Thyroid gland (tissue), 4 donors: ENCODE data around the gene SLC29A3.

ENCODE experiments used
- POLR2A ChIP-seq, 2 donors: fragments of 450-650 bp; IDR thresholded peaks; one replicate each; pipeline ENCODE4 v1.6.1; 2017; ENCODE audit warnings: antibody characterized with exemption in 2 of 2, mild to moderate bottlenecking in 2 of 2, moderate library complexity in 1 of 2
- TF ChIP-seq, protein P1 (sequence below), 6 experiments: fragments of 200-600 bp in 3 of 6; fragments of 450-650 bp in 3 of 6; sonication (generic) in 3 of 6; IDR thresholded peaks; one replicate each; pipeline ENCODE4 v1.5.1; 2016 to 2019; ENCODE audit warnings: antibody characterized with exemption in 6 of 6, mild to moderate bottlenecking in 2 of 6, inconsistent platforms in 1 of 6, moderate library complexity in 1 of 6

DNA sequence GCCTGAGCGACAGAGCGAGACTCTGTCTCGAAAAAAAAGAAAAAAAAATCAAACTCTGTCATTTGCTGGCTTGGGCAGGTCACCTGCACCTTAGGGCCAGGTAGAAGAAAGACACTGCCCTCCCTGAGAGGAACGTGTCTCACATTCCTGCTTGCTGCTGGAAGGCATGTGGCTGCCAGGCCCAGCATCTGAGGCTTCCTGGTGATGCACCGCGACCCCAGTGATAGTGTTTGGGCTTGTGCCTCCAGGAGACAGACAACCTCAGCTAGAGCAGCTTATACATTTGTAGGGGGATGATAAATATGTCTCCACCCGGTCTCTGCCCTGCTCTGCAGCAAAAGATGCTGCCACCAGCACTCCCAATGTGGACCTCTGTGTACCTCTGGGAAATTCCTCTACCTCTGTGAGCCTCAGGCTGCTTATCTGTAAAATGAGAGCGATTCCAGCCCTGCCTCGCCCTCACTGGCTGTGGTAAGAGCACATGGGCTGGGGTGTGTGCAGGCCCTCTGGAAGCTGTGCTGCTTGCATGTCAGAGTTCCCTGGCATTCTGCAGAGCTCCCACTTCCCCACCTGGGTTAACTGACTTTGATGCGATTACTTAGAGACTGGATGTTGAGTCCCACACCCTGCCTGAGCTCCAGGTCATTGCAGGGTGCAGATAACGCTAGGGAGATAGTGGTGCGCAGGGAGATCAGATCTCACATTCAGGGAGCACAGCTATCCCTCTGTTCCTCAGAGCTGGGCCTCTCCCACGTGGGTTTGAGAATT lies 19.9 kb downstream of the SLC29A3 start:
- TF ChIP-seq, protein P1, sequence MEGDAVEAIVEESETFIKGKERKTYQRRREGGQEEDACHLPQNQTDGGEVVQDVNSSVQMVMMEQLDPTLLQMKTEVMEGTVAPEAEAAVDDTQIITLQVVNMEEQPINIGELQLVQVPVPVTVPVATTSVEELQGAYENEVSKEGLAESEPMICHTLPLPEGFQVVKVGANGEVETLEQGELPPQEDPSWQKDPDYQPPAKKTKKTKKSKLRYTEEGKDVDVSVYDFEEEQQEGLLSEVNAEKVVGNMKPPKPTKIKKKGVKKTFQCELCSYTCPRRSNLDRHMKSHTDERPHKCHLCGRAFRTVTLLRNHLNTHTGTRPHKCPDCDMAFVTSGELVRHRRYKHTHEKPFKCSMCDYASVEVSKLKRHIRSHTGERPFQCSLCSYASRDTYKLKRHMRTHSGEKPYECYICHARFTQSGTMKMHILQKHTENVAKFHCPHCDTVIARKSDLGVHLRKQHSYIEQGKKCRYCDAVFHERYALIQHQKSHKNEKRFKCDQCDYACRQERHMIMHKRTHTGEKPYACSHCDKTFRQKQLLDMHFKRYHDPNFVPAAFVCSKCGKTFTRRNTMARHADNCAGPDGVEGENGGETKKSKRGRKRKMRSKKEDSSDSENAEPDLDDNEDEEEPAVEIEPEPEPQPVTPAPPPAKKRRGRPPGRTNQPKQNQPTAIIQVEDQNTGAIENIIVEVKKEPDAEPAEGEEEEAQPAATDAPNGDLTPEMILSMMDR (IDR thresholded peaks at IDR 0.05): no peak
- no peak for TF ChIP-seq POLR2A (IDR thresholded peaks at IDR 0.05)
